HG03558 (cell line): ENCODE measurements around the gene SCRG1.

ENCODE experiments used
- ATAC-seq: cut with Tn5 transposase; IDR thresholded peaks from one replicate; pipeline ENCODE4 v1.9.1; 2021; ENCODE audit warnings: moderate number of reproducible peaks; ENCODE audit not compliant: unreplicated experiment; ENCODE audit errors: extremely low read depth

SCRG1 gene

DNA sequence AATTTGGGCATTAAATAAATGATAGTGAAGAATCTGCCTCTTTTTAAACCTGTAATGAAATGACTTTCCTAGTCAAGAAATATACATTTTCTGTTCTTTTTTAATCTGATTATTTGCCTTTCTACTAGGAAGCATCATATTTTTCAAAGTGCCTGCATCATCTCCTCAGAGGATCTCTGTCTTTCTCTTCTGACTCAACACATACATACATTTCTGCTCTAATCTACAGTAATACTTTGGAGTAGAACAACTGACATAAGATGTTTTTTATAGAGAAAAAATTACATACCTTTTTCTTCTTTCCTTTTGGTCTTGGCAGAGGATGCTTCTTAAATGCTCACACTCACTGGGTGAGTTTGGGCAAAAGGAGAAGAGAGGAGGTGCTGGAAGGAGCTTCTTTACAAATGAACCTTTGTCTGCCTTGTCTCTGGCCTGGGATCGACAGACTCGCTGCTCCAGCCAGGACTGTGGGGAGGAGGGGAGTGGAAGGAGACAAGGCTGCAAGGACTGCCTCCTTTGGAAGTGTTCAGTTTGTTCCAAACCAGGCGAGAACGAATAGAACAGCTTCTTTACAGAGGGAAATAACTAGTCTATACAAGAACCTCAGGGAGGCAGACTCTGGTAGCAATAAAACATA, at the start of gene SCRG1:
TSS of gene SCRG1 (minus strand) at position 338 of the 637 bp plus-strand sequence. CDS start 7,702 bp downstream, outside the sequence.
- no peak for ATAC-seq

DNA sequence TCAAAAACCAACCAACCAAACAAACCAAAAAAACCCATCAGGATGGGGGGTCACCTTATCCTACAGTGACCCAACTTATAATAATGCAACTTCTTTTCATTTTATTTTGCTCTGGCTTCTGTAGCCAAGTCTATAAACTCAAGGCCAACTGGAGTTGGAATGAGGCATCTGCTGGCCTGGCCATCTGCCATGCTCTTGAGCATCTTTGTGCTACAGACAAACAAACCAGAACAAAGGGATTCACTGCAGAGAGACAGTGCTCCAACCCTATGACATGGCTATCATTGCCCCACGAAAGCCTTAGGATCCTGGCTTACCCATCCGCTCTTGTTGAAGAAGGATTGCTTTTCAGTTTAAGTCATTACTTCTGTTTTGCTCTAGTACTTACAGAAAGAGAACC, 49.2 kb upstream of the SCRG1 start:
- no peak for ATAC-seq

DNA sequence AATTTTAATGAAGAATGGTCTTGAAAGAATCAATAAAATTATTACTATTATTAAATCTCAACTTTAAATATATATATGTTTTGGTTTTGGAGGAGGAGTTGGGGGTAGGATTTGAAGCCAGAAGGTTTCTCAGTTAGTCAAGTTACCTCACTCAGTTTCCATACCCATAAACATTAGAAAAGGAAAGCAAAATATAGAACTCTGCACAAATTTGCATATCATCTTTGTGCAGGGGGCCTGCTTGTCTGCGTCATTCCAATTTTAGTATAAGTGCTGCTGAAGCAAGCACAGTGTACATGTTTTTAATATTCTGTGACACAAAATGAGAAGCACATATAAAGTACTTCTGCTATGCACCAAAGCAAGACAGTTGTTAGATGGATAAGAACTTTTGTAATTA, 47.5 kb upstream of the SCRG1 start:
- ATAC-seq, result peak; percentile 91

DNA sequence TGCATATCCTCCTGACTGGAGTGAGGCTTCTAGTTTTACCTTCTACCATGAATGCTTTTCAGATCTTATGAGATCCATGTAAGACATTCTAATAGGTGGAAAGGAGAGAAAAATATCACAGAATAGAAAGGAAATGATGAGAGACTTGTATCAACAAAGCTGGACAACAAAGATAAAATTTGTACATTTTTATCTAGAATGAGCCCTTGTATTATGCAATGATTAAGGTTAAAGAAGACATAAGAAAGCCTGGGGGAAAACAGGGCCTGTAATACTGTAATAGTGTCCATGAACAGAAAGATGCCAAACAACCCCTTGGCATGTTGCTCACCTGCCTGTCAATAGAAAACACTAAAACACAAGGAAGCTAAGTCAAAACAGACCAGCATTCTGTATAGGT, 44.2 kb upstream of the SCRG1 start:
- ATAC-seq, result no peak

DNA sequence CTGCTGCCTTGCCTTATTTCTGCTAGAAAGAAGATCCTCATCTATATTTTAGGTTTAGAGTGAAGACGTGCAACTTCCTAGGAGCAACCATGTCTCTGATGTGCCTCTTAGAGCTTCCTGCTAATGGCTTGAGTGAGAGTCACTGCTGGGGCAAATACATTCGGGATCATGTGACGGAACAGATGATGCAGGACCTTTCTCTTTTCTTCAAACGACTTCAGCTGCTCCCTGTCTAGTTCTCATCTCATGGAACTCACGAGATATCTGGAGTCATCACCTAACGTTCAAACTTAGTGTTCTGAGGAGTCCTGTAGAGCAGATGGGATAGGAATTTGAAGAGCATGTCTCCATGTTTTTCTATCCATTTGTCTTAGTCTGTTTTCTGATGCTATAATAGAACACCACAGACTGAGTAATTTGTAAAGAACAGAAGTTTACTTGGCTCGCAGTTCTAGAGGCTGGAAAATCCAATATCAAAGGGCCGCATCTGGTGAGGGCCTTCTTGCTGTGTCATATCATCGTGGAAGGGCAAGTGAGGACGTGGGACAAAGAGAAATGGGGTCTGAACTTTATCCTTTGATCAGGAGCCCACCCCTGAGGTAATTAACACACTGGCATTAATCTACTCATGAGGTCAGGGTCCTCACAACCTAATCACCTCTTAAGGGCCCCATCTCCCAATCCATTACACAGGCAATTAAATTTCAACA, 43.5 kb upstream of the SCRG1 start:
- no peak for ATAC-seq

DNA sequence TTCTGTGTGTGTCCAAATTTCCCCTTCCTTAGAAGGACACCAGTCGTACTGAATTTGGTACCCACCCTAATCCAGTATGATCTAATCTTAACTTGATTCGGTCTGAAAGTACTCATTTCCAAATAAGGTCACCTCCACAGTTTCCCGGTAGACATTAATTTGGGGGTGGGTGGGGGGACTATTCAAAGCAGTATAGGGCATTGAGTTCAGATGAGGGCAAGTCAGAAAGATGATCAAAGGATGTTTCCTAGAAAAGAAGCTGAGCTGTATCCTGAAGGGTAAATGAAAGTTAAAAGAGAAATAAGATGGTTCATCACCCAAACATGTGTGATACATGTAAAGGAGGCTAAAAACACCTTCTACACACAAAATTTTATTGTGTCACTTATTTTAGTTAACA, 42.0 kb upstream of the SCRG1 start:
- ATAC-seq, result no peak

DNA sequence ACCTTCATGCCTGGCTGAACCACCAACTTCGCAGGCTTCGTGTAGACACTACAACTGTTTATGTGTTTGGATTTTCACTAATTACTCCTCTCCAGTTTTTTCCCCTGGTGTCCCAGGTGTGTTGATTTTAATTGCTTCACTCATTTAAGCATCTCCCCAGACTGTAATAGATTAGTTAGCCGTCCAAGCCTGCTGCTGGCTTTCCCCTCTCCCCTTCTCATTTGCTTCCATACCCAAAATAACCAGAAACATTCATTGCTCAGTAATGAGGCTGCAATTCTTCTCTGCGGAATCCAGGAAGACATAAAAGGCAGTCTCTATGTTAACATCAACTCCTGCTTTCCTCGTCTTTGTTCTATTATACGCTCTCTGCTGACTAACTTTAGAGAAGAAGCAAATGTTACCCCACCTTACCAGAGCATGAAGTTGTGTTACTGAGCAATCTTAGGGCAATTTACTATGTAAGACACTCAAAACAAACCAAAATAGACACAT, 37.9 kb upstream of the SCRG1 start:
- ATAC-seq, result no peak

DNA sequence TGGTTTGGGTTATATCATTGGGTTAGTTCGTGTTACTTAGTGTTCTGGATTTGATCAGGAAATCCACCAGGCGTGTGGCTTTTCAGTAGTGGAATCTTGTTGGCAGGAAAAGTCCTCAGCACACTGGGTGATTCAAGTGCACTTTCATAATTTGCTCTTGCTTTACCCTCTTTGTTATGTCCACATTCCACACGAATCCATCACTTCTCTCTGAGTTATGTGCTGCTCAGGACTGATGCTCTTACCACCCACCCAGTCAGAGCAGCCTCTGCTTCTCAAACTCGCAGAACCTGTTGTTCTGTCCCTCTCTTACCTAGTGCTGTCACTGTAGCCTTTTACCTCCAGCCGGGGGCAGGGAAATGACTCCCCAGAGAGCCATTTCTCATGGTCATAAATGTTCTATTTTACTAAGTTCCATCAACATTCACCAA, 37.2 kb upstream of the SCRG1 start:
- no peak for ATAC-seq

DNA sequence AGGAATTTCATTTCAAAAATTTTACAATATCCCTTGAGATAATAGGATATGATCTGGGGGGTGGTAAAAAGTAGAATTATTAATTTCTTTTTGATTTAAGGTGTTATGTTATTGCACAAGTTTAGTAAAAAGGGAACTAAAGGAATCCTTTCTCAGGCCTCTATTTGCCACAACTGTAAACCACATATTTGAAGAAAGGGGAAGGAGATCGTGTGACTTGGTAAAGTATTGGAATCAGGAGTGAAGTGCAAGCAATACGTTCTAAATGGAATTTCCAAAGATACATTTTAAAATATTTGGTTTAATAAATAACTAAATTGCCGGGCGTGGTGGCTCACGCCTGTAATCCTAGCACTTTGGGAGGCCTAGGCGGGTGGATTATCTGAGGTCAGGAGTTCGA, 35.3 kb upstream of the SCRG1 start:
- ATAC-seq, result no peak

DNA sequence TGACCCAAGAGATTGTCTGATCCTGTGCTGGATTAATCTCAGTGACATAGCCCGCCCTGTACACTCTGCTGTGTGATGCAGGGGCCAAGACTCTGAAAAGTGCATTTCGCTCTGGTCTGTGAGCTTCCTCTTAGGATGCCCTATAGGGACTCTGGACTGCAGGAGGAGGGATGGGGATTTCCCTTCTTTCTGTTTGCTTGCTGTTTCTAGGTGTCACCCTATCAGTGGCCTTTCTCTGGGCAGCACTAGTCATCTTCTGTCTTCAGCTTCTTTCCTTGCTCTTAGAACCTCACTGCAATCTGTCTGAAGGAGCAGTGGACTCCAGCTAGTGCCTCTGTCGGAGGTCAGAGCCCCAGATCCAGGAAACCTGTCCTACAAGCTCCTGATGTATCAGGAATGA, 34.5 kb upstream of the SCRG1 start:
- no peak for ATAC-seq

DNA sequence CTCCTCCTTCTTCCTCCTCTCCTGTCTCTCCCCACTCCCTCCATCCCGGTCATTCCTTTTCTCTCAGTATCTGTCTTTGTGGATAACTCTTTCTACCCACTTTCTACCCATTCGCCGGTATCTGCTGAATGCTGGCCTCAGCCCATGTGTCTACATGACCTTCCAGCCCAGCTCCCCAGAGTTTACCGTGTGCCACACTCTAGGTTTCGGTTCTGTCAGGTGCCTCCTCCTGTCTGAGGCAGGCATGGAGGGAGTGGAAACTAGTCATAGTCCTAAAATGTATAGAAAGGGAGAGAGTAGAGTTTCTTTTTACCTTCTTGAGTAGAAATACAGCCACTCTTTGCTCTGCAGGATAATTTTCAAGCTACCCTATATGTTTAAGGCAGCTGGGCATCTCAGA, 33.5 kb upstream of the SCRG1 start:
- ATAC-seq, result no peak

DNA sequence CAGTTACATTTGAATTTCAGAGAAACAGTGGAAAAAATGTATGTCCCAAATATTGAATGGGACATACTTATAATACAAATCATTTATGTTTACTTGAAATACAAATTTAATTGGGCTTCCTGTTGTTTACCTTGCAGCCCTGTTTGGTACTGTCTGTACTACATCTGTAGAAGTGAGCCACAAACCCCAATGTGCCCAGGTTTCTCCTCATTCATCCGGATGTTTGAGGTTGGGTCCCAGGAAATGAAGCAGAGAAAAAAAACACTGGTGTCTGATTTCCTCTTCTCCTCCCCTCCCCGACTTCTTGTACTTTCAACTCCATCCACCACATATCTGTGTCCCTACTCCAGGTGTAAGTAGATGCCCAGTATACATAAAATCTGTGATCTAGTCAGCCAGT, 27.1 kb upstream of the SCRG1 start:
- no peak for ATAC-seq

DNA sequence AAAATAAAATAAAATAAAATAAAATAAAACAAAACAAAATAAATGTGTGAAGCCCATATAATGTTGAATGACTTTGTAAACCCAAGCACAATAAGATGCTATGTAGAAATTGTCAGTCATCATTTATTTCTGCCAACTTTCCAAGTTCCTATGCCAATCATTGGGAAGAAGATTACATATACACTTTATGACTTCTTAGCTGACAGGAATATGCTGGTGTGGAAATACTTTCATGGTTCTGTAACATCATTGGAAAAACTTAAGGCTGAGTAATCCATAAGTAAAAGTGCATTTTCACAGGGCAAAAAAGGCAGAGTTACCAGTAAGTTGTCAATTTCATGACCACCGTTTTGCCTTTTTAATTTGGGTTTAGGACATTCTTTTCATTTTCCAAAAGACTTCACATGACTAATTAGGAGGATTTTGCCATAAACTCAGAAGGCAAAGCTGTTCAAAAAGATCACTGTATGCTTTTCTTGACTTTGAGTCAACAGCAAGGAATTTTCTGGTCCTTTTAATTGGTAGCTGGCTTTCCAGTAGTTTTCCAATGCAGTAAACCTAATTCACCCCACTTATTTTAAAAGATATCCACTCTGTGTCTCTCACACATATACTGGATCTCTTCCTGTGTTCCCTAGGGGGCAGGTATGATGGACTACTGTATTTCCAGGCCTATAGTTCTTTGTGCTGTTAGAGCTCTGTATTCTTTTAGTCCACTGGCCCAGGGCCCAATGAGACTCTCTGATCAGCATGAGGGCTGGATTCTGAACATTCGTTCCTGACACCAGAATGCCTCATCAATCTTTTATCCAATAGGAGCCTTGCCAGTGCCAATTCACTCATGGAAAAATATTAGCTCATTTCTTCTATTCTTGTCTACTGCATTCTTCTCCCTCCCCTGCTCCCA, 26.2 kb upstream of the SCRG1 start:
- ATAC-seq, result no peak

DNA sequence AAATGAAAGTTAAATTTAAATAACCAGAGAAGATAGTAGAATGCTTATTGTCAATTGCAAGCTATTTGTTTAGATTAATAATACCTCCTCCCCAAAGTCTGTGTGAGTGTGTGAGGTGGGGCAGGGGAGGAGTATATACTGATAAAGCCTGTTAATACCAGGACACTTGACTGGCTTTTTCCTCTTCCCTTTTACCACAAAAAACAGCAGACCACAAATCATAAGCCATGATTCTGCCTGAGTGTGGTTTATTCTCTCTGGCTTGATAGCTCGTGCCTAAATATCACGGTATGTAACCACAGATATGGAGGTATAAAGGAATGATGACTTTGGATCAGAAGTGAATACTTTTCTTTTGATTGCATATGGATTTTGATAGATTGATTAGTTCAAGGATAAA, 21.9 kb upstream of the SCRG1 start:
- no peak for ATAC-seq

DNA sequence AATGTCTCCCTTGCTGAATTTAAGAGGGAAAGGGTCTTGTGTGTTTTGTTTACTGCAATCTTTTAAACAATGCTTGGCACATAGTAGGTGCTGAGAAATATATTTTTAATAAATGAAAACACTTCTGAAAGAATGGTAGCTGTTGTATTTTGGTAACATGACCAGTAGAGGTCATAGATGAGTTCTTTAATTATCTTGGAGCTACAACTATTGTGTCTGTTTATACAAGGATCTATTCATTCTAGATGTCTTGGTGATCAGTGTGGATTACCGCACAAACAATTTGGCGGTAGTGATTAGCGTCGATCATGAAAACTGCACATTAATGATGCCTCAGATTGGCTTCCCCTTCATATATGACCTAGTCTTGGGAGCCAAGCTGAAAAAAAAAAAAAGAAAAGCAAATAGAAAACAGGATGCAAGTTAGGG, 21.4 kb upstream of the SCRG1 start:
- ATAC-seq, result no peak

DNA sequence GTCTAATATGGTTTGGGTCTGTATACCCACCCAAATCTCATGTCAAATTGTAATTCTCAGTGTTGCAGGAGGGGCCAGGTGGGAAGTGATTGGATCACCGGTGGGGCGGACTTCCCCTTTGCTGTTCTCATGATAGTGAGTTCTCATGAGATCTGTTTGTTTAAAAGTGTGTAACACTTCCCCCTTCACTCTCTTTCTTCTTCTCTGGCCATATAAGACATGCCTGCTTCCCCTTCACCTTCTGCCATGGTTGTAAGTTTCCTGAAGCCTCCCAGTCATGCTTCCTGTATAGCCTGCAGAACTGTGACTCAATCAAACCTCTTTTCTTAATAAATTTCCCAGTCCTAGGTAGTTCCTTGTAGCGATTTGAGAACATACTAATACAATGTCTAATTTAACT, 19.7 kb upstream of the SCRG1 start:
- no peak for ATAC-seq

DNA sequence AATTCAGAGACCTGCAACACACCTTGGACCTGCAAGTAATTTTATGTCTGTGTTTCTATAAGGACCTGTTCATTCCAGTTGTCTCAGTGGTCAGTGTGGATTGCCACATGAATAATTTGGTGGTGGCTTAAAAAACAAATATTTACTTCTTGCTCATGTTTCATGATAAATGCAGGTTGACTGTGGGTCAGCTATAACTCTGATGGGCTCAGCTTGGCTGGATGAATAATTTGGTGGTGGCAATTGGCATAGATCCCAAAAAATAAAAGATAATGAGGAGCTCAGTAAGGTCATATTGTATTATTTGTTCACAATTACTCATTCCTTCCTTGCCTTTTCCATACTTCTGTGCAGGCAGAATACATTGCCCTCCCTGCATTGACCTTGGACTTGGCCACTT, 18.9 kb upstream of the SCRG1 start:
- no peak for ATAC-seq

DNA sequence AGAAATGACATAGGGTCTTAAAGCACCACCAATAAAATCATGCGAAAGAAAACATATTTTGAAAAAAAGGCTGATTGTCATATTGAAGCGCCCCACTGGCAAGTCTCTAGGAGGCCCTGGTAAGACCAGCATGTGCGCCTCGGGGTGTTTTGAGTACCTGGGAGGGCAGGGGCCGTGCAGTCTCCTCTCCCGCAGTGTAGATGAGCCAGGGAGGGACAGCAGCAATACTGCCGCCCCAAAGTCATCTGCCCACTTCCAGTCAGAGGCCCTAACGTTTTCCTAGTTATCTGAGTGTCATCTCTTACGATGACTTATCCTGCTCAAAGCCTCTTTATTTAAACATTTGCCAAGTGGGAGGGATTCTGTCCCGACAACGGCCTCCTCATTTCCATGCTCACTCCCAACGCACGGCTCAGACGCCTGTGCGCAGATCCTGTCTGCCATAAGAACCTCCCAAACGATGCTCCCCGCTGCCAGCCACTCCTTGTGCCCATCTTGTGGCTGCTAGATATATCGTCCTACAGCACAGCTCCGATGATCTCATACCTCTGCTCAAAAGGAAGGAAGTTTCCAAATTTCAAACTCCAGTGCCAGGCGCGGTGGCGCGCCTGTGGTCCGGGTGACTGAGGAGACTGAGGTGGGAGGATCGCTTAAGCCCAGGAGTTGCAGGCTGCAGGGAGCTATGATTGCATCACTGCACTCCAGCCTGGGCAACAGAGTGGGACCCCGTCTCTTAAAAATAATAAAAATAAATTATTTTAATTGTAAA, 17.2 kb upstream of the SCRG1 start:
- no peak for ATAC-seq

DNA sequence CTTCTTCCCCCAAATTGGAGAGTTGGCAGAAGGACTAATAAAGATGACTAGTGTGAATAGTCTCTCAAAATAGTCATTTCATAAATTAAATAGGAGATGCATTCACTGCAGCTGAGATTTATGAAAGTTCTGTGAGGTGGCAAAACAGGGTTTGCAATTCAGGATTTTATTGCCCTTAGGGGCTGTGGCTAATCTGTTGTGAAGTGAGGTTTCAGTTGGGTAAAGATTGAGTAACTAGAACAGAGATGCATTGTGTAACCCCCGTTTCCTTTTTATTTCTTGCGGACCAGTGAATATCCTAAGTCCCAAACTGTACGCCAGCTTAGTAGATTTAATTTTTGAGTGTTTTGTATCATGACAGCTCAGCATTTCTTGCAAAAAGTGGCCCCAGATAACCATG, 16.2 kb upstream of the SCRG1 start:
- ATAC-seq, result no peak

DNA sequence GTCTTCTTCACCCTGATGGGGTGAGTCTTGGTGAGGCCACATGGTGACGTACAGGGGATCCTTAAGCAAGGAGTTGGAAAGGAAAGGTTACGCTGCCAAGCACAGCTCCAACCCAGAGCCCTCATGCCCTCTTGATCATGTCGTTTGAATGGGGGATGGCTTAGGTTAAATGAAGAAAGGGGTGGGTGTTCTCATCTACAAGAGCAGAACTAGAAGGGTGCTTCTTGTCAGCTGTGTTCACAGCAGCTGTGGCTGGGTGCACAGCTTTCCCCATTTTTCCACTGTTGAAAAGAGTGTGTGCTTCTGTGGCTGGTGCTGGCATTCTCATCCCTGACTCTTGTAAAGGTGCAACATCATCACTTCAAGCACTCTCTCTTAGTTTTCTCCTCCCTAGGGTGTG, 15.5 kb upstream of the SCRG1 start:
- ATAC-seq, result no peak
